GM23338 (cell line): ENCODE measurements around the gene PANX3. TPM values are rescaled to one million over a fixed set of nuclear protein-coding genes. Genes with fewer than 3 reads are reported as not detected.

ENCODE experiments used
- ATAC-seq: fragments of 200-7000 bp; cut with Tn5 transposase; 3 replicates; pipeline ENCODE4 v1.9.1; 2020
- DNase-seq: peaks from one replicate; pipeline ENCODE4 v3.0.0-alpha.2; 2015; ENCODE audit warnings: low spot score
- H2AFZ ChIP-seq: fragments of 200-600 bp; sonication (generic); 2 replicates; pipeline ENCODE4 v1.8.0; 2016; ENCODE audit warnings: antibody characterized with exemption, mild to moderate bottlenecking, moderate library complexity
- H3F3A ChIP-seq: fragments of 200-600 bp; sonication (generic); replicated peaks from 2 replicates; pipeline ENCODE4 v1.8.0; 2017; ENCODE audit warnings: antibody characterized with exemption, mixed run types, low read depth
- H3K27ac ChIP-seq: fragments of 200-600 bp; sonication (generic); 2 replicates; pipeline ENCODE4 v1.6.1; 2016; ENCODE audit warnings: low read depth
- H3K27me3 ChIP-seq: fragments of 200-600 bp; sonication (generic); 2 replicates; pipeline ENCODE4 v1.8.0; 2016; ENCODE audit warnings: mild to moderate bottlenecking, mixed run types, moderate library complexity; ENCODE audit not compliant: insufficient read depth
- H3K36me3 ChIP-seq: fragments of 200-600 bp; sonication (generic); 2 replicates; pipeline ENCODE4 v1.8.0; 2016; ENCODE audit warnings: mild to moderate bottlenecking; ENCODE audit not compliant: insufficient read depth
- H3K4me1 ChIP-seq: fragments of 200-600 bp; sonication (generic); 2 replicates; pipeline ENCODE4 v1.8.0; 2016; ENCODE audit warnings: mild to moderate bottlenecking, moderate library complexity; ENCODE audit not compliant: insufficient read depth
- H3K4me2 ChIP-seq: fragments of 200-600 bp; sonication (generic); 2 replicates; pipeline ENCODE4 v1.7.1; 2017; ENCODE audit warnings: mixed run types
- H3K4me3 ChIP-seq: fragments of 200-600 bp; sonication (generic); 2 replicates; pipeline ENCODE4 v1.6.1; 2016; ENCODE audit warnings: mixed run types
- H3K79me2 ChIP-seq: fragments of 200-600 bp; sonication (generic); replicated peaks from 2 replicates; pipeline ENCODE4 v1.8.0; 2017; ENCODE audit warnings: mild to moderate bottlenecking; ENCODE audit not compliant: insufficient read depth
- H3K9me2 ChIP-seq: fragments of 200-600 bp; sonication (generic); 2 replicates; pipeline ENCODE4 v1.8.0; 2017; ENCODE audit not compliant: insufficient read depth
- H4K20me1 ChIP-seq: fragments of 200-600 bp; sonication (generic); replicated peaks from 2 replicates; pipeline ENCODE4 v1.8.0; 2017; ENCODE audit warnings: mild to moderate bottlenecking; ENCODE audit not compliant: insufficient read depth
- H3K27ac Mint-ChIP-seq: 2 replicates; pipeline ENCODE4 v1.8.0; 2020; ENCODE audit warnings: inconsistent platforms, mild to moderate bottlenecking, moderate library complexity, mixed read lengths
- H3K27me3 Mint-ChIP-seq: 3 replicates; pipeline ENCODE4 v1.8.0; 2022; ENCODE audit warnings: low read depth, mild to moderate bottlenecking, moderate library complexity, mixed read lengths, inconsistent platforms; ENCODE audit not compliant: insufficient read depth, poor library complexity
- H3K36me3 Mint-ChIP-seq: 3 replicates; pipeline ENCODE4 v1.8.0; 2021; ENCODE audit warnings: low read depth, mild to moderate bottlenecking, inconsistent platforms, moderate library complexity, mixed read lengths
- H3K4me1 Mint-ChIP-seq: 3 replicates; pipeline ENCODE4 v1.8.0; 2020; ENCODE audit warnings: mild to moderate bottlenecking, inconsistent platforms, mixed read lengths
- H3K4me3 Mint-ChIP-seq: 3 replicates; pipeline ENCODE4 v1.8.0; 2021; ENCODE audit warnings: moderate library complexity, mild to moderate bottlenecking, inconsistent platforms, mixed read lengths
- H3K9me3 Mint-ChIP-seq: 3 replicates; pipeline ENCODE4 v1.8.0; 2020; ENCODE audit warnings: moderate library complexity, mild to moderate bottlenecking, inconsistent platforms, mixed read lengths
- CTCF ChIP-seq, 2 experiments: fragments of 200-600 bp in 1 of 2; sonication (generic) in 1 of 2; conservative IDR thresholded peaks; 2 replicates each; pipeline versions ENCODE4 v1.5.1 to v1.6.1; 2016 to 2017; ENCODE audit warnings: antibody characterized with exemption in 2 of 2, low read depth in 2 of 2, mild to moderate bottlenecking in 2 of 2, moderate library complexity in 1 of 2
- EZH2phosphoT487 ChIP-seq: fragments of 200-600 bp; sonication (generic); IDR thresholded peaks from one replicate; pipeline ENCODE4 v1.8.1; 2018; ENCODE audit warnings: antibody characterized with exemption; ENCODE audit not compliant: unreplicated experiment
- JUNB ChIP-seq: IDR thresholded peaks from one replicate; pipeline ENCODE4 v1.6.1; 2016; ENCODE audit warnings: antibody characterized with exemption; ENCODE audit not compliant: unreplicated experiment
- NANOG ChIP-seq: IDR thresholded peaks from 2 replicates; pipeline ENCODE4 v1.6.1; 2016; ENCODE audit warnings: antibody characterized with exemption, borderline replicate concordance
- ZNF114 ChIP-seq: fragments of 250-450 bp; sonication (Bioruptor Pico); IDR thresholded peaks from 2 replicates; pipeline ENCODE4 v1.5.0; 2020; ENCODE audit warnings: mild to moderate bottlenecking, moderate library complexity
- ZNF331 ChIP-seq: fragments of 250-450 bp; sonication (Bioruptor Pico); IDR thresholded peaks from 2 replicates; pipeline ENCODE4 v1.5.0; 2020; ENCODE audit warnings: low read depth, mild to moderate bottlenecking, moderate library complexity
- ZNF462 ChIP-seq: fragments of 250-450 bp; sonication (Bioruptor Pico); IDR thresholded peaks from 2 replicates; pipeline ENCODE4 v1.5.0; 2020; ENCODE audit warnings: mild to moderate bottlenecking, moderate library complexity
- polyA plus RNA-seq: library from polyadenylated mRNA; unstranded; fragments of >200 nt; fragmentation: Nextera tagmentation; extraction: Ambion mirVana; gene quantifications from 2 replicates; pipeline ENCODE4 v1.2.1, GENCODE V29; 2016
- total RNA-seq: library from RNA; depleted of rRNA; stranded (reverse); fragments of >200 nt; shearing (Covaris generic); gene quantifications from 2 replicates; pipeline ENCODE4 v1.2.3, GENCODE V29; 2014
- TF ChIP-seq, protein P1 (sequence below): IDR thresholded peaks from one replicate; pipeline ENCODE4 v1.6.1; 2018; ENCODE audit warnings: antibody characterized with exemption; ENCODE audit not compliant: unreplicated experiment
- TF ChIP-seq, protein P2 (sequence below): IDR thresholded peaks from 2 replicates; pipeline ENCODE4 v1.6.1; 2016; ENCODE audit warnings: antibody characterized with exemption

PANX3 gene
- total and polyA plus RNA-seq, 2 experiments from 2014 or later, result not detected

GRCh38 chr11:124578761-124579160, 32.5 kb upstream of the PANX3 start:
- H3K36me3 Mint-ChIP-seq, result no peaks in the 10 kb centered on the region

GRCh38 chr11:124581817-124582216, 29.4 kb upstream of the PANX3 start:
- H3K27ac Mint-ChIP-seq, result no peak overlapping the region
- DNase-seq (no peak), ATAC-seq (no peak; the same call in 2 of the 3 replicates)
- no peaks in the 10 kb centered on the region for H3K36me3 ChIP-seq
- H3K9me2 ChIP-seq, result 0 out of 2 replicates have a peak, but pooled peaks cover 4% of the 10 kb centered on the region
- H3K4me1 ChIP-seq, result no peaks in the 10 kb centered on the region
- H3K4me1 Mint-ChIP-seq, result peaks cover 12% of the 10 kb centered on the region; the same call in 2 of the 3 replicates
- no peaks in the 10 kb centered on the region for H3K27me3 Mint-ChIP-seq
- no peak overlapping the region for H3K27ac ChIP-seq
- H3F3A ChIP-seq, result no peaks in the 10 kb centered on the region
- peak overlapping the region; percentile 74; the same call in 1 of the 2 replicates for H2AFZ ChIP-seq
- H3K27me3 ChIP-seq, result no peaks in the 10 kb centered on the region
- H4K20me1 ChIP-seq, result no peaks in the 10 kb centered on the region
- no peaks in the 10 kb centered on the region for H3K36me3 Mint-ChIP-seq
- no peaks in the 10 kb centered on the region for H3K9me3 Mint-ChIP-seq
- H3K4me2 ChIP-seq, result no peak overlapping the region
- no peaks in the 10 kb centered on the region for H3K79me2 ChIP-seq
- H3K4me3 Mint-ChIP-seq, result no peak overlapping the region
- no peak overlapping the region for H3K4me3 ChIP-seq
- no peak for TF ChIP-seq EZH2phosphoT487
- no peak for TF ChIP-seq ZNF462 (CRISPR knock-in tag)
- TF ChIP-seq NANOG, result no peak
- TF ChIP-seq ZNF331 (CRISPR knock-in tag), result no peak
- no peak for TF ChIP-seq ZNF114 (CRISPR knock-in tag)
- TF ChIP-seq CTCF (conservative IDR thresholded peaks at IDR 0.05; ENCODE audit: low read depth in 2 of 2), result no peak
- TF ChIP-seq, protein P1, sequence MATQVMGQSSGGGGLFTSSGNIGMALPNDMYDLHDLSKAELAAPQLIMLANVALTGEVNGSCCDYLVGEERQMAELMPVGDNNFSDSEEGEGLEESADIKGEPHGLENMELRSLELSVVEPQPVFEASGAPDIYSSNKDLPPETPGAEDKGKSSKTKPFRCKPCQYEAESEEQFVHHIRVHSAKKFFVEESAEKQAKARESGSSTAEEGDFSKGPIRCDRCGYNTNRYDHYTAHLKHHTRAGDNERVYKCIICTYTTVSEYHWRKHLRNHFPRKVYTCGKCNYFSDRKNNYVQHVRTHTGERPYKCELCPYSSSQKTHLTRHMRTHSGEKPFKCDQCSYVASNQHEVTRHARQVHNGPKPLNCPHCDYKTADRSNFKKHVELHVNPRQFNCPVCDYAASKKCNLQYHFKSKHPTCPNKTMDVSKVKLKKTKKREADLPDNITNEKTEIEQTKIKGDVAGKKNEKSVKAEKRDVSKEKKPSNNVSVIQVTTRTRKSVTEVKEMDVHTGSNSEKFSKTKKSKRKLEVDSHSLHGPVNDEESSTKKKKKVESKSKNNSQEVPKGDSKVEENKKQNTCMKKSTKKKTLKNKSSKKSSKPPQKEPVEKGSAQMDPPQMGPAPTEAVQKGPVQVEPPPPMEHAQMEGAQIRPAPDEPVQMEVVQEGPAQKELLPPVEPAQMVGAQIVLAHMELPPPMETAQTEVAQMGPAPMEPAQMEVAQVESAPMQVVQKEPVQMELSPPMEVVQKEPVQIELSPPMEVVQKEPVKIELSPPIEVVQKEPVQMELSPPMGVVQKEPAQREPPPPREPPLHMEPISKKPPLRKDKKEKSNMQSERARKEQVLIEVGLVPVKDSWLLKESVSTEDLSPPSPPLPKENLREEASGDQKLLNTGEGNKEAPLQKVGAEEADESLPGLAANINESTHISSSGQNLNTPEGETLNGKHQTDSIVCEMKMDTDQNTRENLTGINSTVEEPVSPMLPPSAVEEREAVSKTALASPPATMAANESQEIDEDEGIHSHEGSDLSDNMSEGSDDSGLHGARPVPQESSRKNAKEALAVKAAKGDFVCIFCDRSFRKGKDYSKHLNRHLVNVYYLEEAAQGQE, result no peak
- TF ChIP-seq JUNB, result no peak
- TF ChIP-seq, protein P2, sequence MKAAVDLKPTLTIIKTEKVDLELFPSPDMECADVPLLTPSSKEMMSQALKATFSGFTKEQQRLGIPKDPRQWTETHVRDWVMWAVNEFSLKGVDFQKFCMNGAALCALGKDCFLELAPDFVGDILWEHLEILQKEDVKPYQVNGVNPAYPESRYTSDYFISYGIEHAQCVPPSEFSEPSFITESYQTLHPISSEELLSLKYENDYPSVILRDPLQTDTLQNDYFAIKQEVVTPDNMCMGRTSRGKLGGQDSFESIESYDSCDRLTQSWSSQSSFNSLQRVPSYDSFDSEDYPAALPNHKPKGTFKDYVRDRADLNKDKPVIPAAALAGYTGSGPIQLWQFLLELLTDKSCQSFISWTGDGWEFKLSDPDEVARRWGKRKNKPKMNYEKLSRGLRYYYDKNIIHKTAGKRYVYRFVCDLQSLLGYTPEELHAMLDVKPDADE, result no peak

More at GRCh38 chr11:124578761-124579160, 32.5 kb upstream of the PANX3 start:
- Histone ChIP-seq H3K4me3 (no peak overlapping the region), H3K79me2 (no peaks in the 10 kb centered on the region), H3F3A (no peaks in the 10 kb centered on the region), H3K27ac (no peak overlapping the region), H3K9me2 (0 out of 2 replicates have a peak, but pooled peaks cover 4% of the 10 kb centered on the region), H2AFZ (no peak overlapping the region), H3K4me1 (no peaks in the 10 kb centered on the region), H3K4me2 (no peak overlapping the region), H3K36me3 (no peaks in the 10 kb centered on the region), H4K20me1 (no peaks in the 10 kb centered on the region), H3K27me3 (no peaks in the 10 kb centered on the region)
- Mint-ChIP-seq H3K27ac (no peak overlapping the region), H3K4me3 (no peak overlapping the region), H3K27me3 (peaks cover 1% of the 10 kb centered on the region), H3K4me1 (peaks cover 4% of the 10 kb centered on the region; the same call in 2 of the 3 replicates), H3K9me3 (no peaks in the 10 kb centered on the region)
- no peak for ATAC-seq
- TF ChIP-seq EZH2phosphoT487 (no peak), JUNB (no peak)
- DNase-seq, result no peak
